Measurements from ENCODE around the gene ADORA2B.

Gene ADORA2B

GRCh38 chr17:15952916-15953790, 8.2 kb downstream of the ADORA2B start:
- Mint-ChIP-seq H3K4me1 (peaks cover 8% of the 10 kb centered on the region), H3K27ac (peak overlapping the region in 1 of 3 experiments; percentile 63), H3K27me3 (ENCODE audit: low read depth) (peaks cover 12% of the 10 kb centered on the region), H3K36me3 (ENCODE audit: low read depth) (no peaks in the 10 kb centered on the region), H3K4me3 (no peak overlapping the region), H3K9me3 (no peaks in the 10 kb centered on the region)
- no peak for TF ChIP-seq CTCF (IDR thresholded peaks at IDR 0.05; ENCODE audit: unreplicated experiment in 3 of 3)

- Mint-ChIP-seq H3K9me3 (no peaks in the 10 kb centered on the region), H3K27me3 (ENCODE audit: low read depth) (peaks cover 12% of the 10 kb centered on the region), H3K27ac (no peak overlapping the region), H3K4me1 (peaks cover 17% of the 10 kb centered on the region), H3K36me3 (ENCODE audit: low read depth) (no peaks in the 10 kb centered on the region), H3K4me3 (no peak overlapping the region)
- TF ChIP-seq CTCF (IDR thresholded peaks at IDR 0.05; ENCODE audit: unreplicated experiment in 3 of 3), result no peak
Measured at GRCh38 chr17:15954222-15954621, 9.3 kb downstream of the ADORA2B start.

GRCh38 chr17:15955793-15956541, 11.0 kb downstream of the ADORA2B start:
- H3K27ac Mint-ChIP-seq, result no peak overlapping the region
- no peak for TF ChIP-seq CTCF (IDR thresholded peaks at IDR 0.05; ENCODE audit: unreplicated experiment in 3 of 3)
- H3K4me1 Mint-ChIP-seq, result peaks cover 13% of the 10 kb centered on the region
- H3K9me3 Mint-ChIP-seq, result no peaks in the 10 kb centered on the region
- peaks cover 4% of the 10 kb centered on the region for H3K27me3 Mint-ChIP-seq (ENCODE audit: low read depth)
- H3K4me3 Mint-ChIP-seq, result no peak overlapping the region
- H3K36me3 Mint-ChIP-seq (ENCODE audit: low read depth), result no peaks in the 10 kb centered on the region

GRCh38 chr17:15957206-15957605, 12.3 kb downstream of the ADORA2B start:
- H3K4me1 Mint-ChIP-seq, result peaks cover 13% of the 10 kb centered on the region
- no peak overlapping the region for H3K4me3 Mint-ChIP-seq
- TF ChIP-seq CTCF (IDR thresholded peaks at IDR 0.05; ENCODE audit: unreplicated experiment in 3 of 3), result no peak
- H3K9me3 Mint-ChIP-seq, result no peaks in the 10 kb centered on the region
- no peak overlapping the region for H3K27ac Mint-ChIP-seq
- H3K36me3 Mint-ChIP-seq (ENCODE audit: low read depth), result no peaks in the 10 kb centered on the region
- H3K27me3 Mint-ChIP-seq (ENCODE audit: low read depth), result peaks cover 4% of the 10 kb centered on the region

GRCh38 chr17:15957608-15958307, 12.8 kb downstream of the ADORA2B start:
- peaks cover 4% of the 10 kb centered on the region for H3K27me3 Mint-ChIP-seq (ENCODE audit: low read depth)
- H3K36me3 Mint-ChIP-seq (ENCODE audit: low read depth), result no peaks in the 10 kb centered on the region
- no peak overlapping the region for H3K4me3 Mint-ChIP-seq
- no peak for TF ChIP-seq CTCF (IDR thresholded peaks at IDR 0.05; ENCODE audit: unreplicated experiment in 3 of 3)
- no peaks in the 10 kb centered on the region for H3K9me3 Mint-ChIP-seq
- H3K4me1 Mint-ChIP-seq, result peaks cover 13% of the 10 kb centered on the region
- no peak overlapping the region for H3K27ac Mint-ChIP-seq
